Diencephalon (tissue), 1 donor: ENCODE data around the gene VGF. TPM values are rescaled to one million over a fixed set of nuclear protein-coding genes. Genes with fewer than 3 reads are reported as not detected.

ENCODE experiments used
- small RNA-seq: library from RNA; depleted of rRNA; stranded (forward); fragments of <200 nt; gene quantifications from one replicate; pipeline ENCODE3, GENCODE V24; 2014
- total RNA-seq: library from RNA; depleted of rRNA; stranded (reverse); fragments of >200 nt; gene quantifications from one replicate; pipeline ENCODE4 v1.2.3, GENCODE V29; 2014

The VGF gene
- total RNA-seq: 33.2 TPM

GRCh38 chr7:101165075-101165957 is at the start of gene VGF:
Gene VGF (minus strand): TSS chr7:101165569. CDS start chr7:101164843, 726 bp downstream.

GRCh38 chr7:101200862-101201599 is 35.7 kb upstream of the VGF start, which contains the start of gene MOGAT3:
Gene MOGAT3 (minus strand): TSS chr7:101201036. CDS start chr7:101200854, 182 bp downstream.

GRCh38 chr7:101180130-101180755 is 14.9 kb upstream of the VGF start, which contains the start of gene NAT16:
Gene NAT16 (minus strand): TSS chr7:101180293. CDS start chr7:101174807, 5,486 bp downstream.

GRCh38 chr7:101153969-101154692 is 11.2 kb downstream of the VGF start, which contains the start of gene AP1S1:
Gene AP1S1 (plus strand): TSS chr7:101154476. CDS start chr7:101154515, 39 bp downstream.

GRCh38 chr7:101126651-101127459 is 38.5 kb downstream of the VGF start, which contains the start of gene SERPINE1:
Gene SERPINE1 (plus strand): TSS chr7:101127104. CDS start chr7:101128394, 1,290 bp downstream.

Small RNA genes lying within 50 kb of the gene (small RNA-seq; reads per million reads assigned to genes)
- gene MIR4653: not detected

Other genes with a start within 250 kb of the VGF start
- gene MUC3A, start 216.0 kb downstream of the VGF start, total RNA-seq: 2.1 TPM
- gene MUC12, start 196.0 kb downstream of the VGF start, total RNA-seq: 0.23 TPM
- not detected for gene MUC17, start 145.5 kb downstream of the VGF start, total RNA-seq
- 3.0 TPM for gene TRIM56, start 80.1 kb downstream of the VGF start, total RNA-seq
- gene SERPINE1, start 38.5 kb downstream of the VGF start, total RNA-seq: 0.23 TPM
- gene AP1S1, start 11.1 kb downstream of the VGF start, total RNA-seq: 110 TPM
- gene NAT16, start 14.7 kb upstream of the VGF start, total RNA-seq: 2.1 TPM
- gene MOGAT3, start 35.5 kb upstream of the VGF start, total RNA-seq: not detected
- gene PLOD3, start 52.0 kb upstream of the VGF start, total RNA-seq: 24.0 TPM
- gene ZNHIT1, start 52.6 kb upstream of the VGF start, total RNA-seq: 57.9 TPM
- gene CLDN15, start 72.2 kb upstream of the VGF start, total RNA-seq: 4.2 TPM
- gene FIS1, start 79.5 kb upstream of the VGF start, total RNA-seq: 80.5 TPM
- 52.6 TPM for gene IFT22, start 156.2 kb upstream of the VGF start, total RNA-seq
- gene COL26A1, start 197.3 kb upstream of the VGF start, total RNA-seq: 31.6 TPM